Upper lobe of right lung (tissue), 1 donor: Measurements from ENCODE around the gene LYRM1. TPM values are rescaled to one million over a fixed set of nuclear protein-coding genes. Genes with fewer than 3 reads are reported as not detected.
"Not testable (repeated sequence)": the region's sequence is repeated elsewhere in the genome, so short reads cannot be mapped to it uniquely, and the experiment has no call there.

ENCODE experiments used
- ATAC-seq: fragments of 200-7000 bp; cut with Tn5 transposase; one replicate; pipeline ENCODE4 v1.9.1; 2020; ENCODE audit warnings: mild to moderate bottlenecking, moderate library complexity
- DNase-seq: peaks from one replicate; pipeline ENCODE4 v3.0.0-alpha.2; 2020
- H3K27ac ChIP-seq: fragments of 200-600 bp; one replicate; pipeline ENCODE4 v1.8.0; 2022
- H3K27me3 ChIP-seq: fragments of 200-600 bp; one replicate; pipeline ENCODE4 v1.8.0; 2022; ENCODE audit warnings: mild to moderate bottlenecking
- H3K36me3 ChIP-seq: fragments of 200-600 bp; one replicate; pipeline ENCODE4 v1.8.0; 2022
- H3K4me1 ChIP-seq: fragments of 200-600 bp; one replicate; pipeline ENCODE4 v1.8.0; 2022
- H3K4me3 ChIP-seq: fragments of 200-600 bp; one replicate; pipeline ENCODE4 v1.8.0; 2022; ENCODE audit warnings: mild to moderate bottlenecking
- H3K9me3 ChIP-seq: fragments of 200-600 bp; one replicate; pipeline ENCODE4 v1.8.0; 2022
- CTCF ChIP-seq: fragments of 200-600 bp; IDR thresholded peaks from one replicate; pipeline ENCODE4 v1.8.0; 2022; ENCODE audit warnings: antibody characterized with exemption
- intact Hi-C: fragments of 100-400 bp; cut with DNase I; formaldehyde crosslinking; loops from one replicate; pipeline ENCODE4 v1.11.0; 2022
- total RNA-seq: library from RNA; stranded (reverse); fragmentation: NEBNext Ultra II Directional; extraction: Animal tissue kit (Norgen Biotek cat#: 25700); gene quantifications from one replicate; pipeline ENCODE4 v1.2.1, GENCODE V29; 2021
- donor health status: DM: no; HTN: yes; CAD: no; lungs with severe emphysema.

Gene LYRM1
- total RNA-seq, 1 donor from 2014 or later, result 28.9 TPM

- peaks cover 62% of the 10 kb centered on the region for H3K4me1 ChIP-seq
Observed at GRCh38 chr16:20854963-20855362, 45.6 kb upstream of the LYRM1 start.

GRCh38 chr16:20857281-20857680 is 43.3 kb upstream of the LYRM1 start:
- DNase-seq, result no peak
- H3K36me3 ChIP-seq, result peaks cover 33% of the 10 kb centered on the region
- ATAC-seq, result no peak
- H3K9me3 ChIP-seq, result no peaks in the 10 kb centered on the region
- intact Hi-C loops, result no loop called here
- no peak overlapping the region for H3K4me3 ChIP-seq
- no peaks in the 10 kb centered on the region for H3K27me3 ChIP-seq
- TF ChIP-seq CTCF, result no peak
- no peak overlapping the region for H3K27ac ChIP-seq
- peaks cover 39% of the 10 kb centered on the region for H3K4me1 ChIP-seq

More at GRCh38 chr16:20854963-20855362, 45.6 kb upstream of the LYRM1 start:
- H3K9me3 ChIP-seq, result no peaks in the 10 kb centered on the region
- intact Hi-C loops, result no loop called here
- DNase-seq (no peak), ATAC-seq (no peak)
- peaks cover 10% of the 10 kb centered on the region for H3K36me3 ChIP-seq
- no peak for TF ChIP-seq CTCF
- no peak overlapping the region for H3K27ac ChIP-seq
- H3K27me3 ChIP-seq, result no peaks in the 10 kb centered on the region
- no peak overlapping the region for H3K4me3 ChIP-seq

- TF ChIP-seq CTCF, result no peak
- no peak overlapping the region for H3K4me3 ChIP-seq
- H3K27me3 ChIP-seq, result no peaks in the 10 kb centered on the region
- no peak for ATAC-seq
- no peak overlapping the region for H3K27ac ChIP-seq
- peaks cover 20% of the 10 kb centered on the region for H3K4me1 ChIP-seq
- intact Hi-C loops, result no loop called here
- no peaks in the 10 kb centered on the region for H3K9me3 ChIP-seq
- no peak for DNase-seq
- H3K36me3 ChIP-seq, result peaks cover 34% of the 10 kb centered on the region
Observed at GRCh38 chr16:20859229-20859628, 41.3 kb upstream of the LYRM1 start.

- H3K36me3 ChIP-seq, result peaks cover 34% of the 10 kb centered on the region
- intact Hi-C loops, result no loop called here
- ATAC-seq (no peak), DNase-seq (no peak)
- H3K4me3 ChIP-seq, result no peak overlapping the region
- no peak overlapping the region for H3K27ac ChIP-seq
- H3K4me1 ChIP-seq, result peaks cover 15% of the 10 kb centered on the region
- no peak for TF ChIP-seq CTCF
- no peaks in the 10 kb centered on the region for H3K27me3 ChIP-seq
- H3K9me3 ChIP-seq, result no peaks in the 10 kb centered on the region
Observed at GRCh38 chr16:20859699-20860098, 40.9 kb upstream of the LYRM1 start.

GRCh38 chr16:20860361-20860760 is 40.2 kb upstream of the LYRM1 start:
- no peak for ATAC-seq
- no peak for TF ChIP-seq CTCF
- intact Hi-C loops, result no loop called here

GRCh38 chr16:20860995-20861394 is 39.6 kb upstream of the LYRM1 start:
- H3K4me3 ChIP-seq, DNase-seq, H3K27me3 ChIP-seq, H3K27ac ChIP-seq, intact Hi-C loops, H3K9me3 ChIP-seq, ATAC-seq: not testable (repeated sequence)
- Histone ChIP-seq H3K36me3 (peaks cover 34% of the 10 kb centered on the region), H3K4me1 (peaks cover 26% of the 10 kb centered on the region)

More at GRCh38 chr16:20860361-20860760, 40.2 kb upstream of the LYRM1 start:
- peaks cover 34% of the 10 kb centered on the region for H3K36me3 ChIP-seq
- no peak overlapping the region for H3K27ac ChIP-seq
- H3K4me1 ChIP-seq, result peaks cover 22% of the 10 kb centered on the region
- H3K27me3 ChIP-seq, result no peaks in the 10 kb centered on the region
- no peak for DNase-seq
- H3K9me3 ChIP-seq, result no peaks in the 10 kb centered on the region
- H3K4me3 ChIP-seq, result no peak overlapping the region
